Measurements from ENCODE around the gene KCNK10.

DNA sequence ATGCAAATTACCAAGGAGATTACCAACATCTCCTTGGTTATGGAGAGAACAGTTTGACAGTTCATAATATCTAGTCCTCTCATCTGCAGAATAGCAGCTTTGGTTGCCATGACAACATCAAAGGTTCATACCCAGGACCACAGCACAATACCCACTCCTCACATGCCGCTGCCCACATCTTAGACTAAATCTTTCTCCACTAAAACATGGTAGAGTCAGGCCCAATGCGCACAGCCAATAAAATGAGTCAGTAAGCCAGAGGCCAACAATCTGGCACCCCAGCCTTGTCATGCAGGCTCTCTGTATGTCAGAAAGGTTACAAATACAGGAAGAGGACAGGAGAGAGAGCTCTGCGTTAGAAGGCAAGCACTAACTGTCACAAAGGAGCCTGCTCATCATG lies 70.6 kb downstream of the KCNK10 start:
- TF ChIP-seq YY1 (tag by site-specific recombination; IDR thresholded peaks at IDR 0.05) (no peak), OVOL3 (tag by site-specific recombination; IDR thresholded peaks at IDR 0.05) (no peak), ZNF274 (IDR thresholded peaks at IDR 0.05; ENCODE audit: low read length) (no peak), ZNF274 (tag by site-specific recombination; IDR thresholded peaks at IDR 0.05; ENCODE audit: borderline replicate concordance) (no peak), KLF16 (tag by site-specific recombination; IDR thresholded peaks at IDR 0.05) (no peak), SP2 (tag by site-specific recombination; IDR thresholded peaks at IDR 0.05) (no peak)
- TF ChIP-seq, protein P1, sequence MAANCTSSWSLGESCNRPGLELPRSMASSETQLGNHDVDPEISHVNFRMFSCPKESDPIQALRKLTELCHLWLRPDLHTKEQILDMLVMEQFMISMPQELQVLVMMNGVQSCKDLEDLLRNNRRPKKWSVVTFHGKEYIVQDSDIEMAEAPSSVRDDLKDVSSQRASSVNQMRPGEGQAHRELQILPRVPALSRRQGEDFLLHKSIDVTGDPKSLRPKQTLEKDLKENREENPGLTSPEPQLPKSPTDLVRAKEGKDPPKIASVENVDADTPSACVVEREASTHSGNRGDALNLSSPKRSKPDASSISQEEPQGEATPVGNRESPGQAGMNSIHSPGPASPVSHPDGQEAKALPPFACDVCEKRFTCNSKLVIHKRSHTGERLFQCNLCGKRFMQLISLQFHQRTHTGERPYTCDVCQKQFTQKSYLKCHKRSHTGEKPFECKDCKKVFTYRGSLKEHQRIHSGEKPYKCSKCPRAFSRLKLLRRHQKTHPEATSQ (tag by site-specific recombination; IDR thresholded peaks at IDR 0.05): no peak
- TF ChIP-seq, protein P2, sequence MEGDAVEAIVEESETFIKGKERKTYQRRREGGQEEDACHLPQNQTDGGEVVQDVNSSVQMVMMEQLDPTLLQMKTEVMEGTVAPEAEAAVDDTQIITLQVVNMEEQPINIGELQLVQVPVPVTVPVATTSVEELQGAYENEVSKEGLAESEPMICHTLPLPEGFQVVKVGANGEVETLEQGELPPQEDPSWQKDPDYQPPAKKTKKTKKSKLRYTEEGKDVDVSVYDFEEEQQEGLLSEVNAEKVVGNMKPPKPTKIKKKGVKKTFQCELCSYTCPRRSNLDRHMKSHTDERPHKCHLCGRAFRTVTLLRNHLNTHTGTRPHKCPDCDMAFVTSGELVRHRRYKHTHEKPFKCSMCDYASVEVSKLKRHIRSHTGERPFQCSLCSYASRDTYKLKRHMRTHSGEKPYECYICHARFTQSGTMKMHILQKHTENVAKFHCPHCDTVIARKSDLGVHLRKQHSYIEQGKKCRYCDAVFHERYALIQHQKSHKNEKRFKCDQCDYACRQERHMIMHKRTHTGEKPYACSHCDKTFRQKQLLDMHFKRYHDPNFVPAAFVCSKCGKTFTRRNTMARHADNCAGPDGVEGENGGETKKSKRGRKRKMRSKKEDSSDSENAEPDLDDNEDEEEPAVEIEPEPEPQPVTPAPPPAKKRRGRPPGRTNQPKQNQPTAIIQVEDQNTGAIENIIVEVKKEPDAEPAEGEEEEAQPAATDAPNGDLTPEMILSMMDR (tag by site-specific recombination; IDR thresholded peaks at IDR 0.05): no peak

All from HEK293 (cell line).